GM12891 (cell line): ENCODE results near the gene DBET.
"Not testable (repeated sequence)": the region's sequence is repeated elsewhere in the genome, so short reads cannot be mapped to it uniquely, and the experiment has no call there.

Experiments
- DNase-seq: peaks from one replicate; pipeline ENCODE4 v3.0.0; 2011; ENCODE audit warnings: low spot score; ENCODE audit not compliant: insufficient read length
- FAIRE-seq: peaks from 2 replicates; lab custom pipeline; 2011; peaks lifted over from hg19 to GRCh38; lab: Jason Lieb, UNC
- PAX5 ChIP-seq: IDR thresholded peaks from 2 replicates; pipeline ENCODE4 v1.6.1; 2011; ENCODE audit warnings: low read length, moderate library complexity, mild to moderate bottlenecking; ENCODE audit not compliant: insufficient read depth, severe bottlenecking
- POLR2A ChIP-seq: IDR thresholded peaks from 2 replicates; pipeline ENCODE4 v1.6.1; 2011; ENCODE audit warnings: low read depth, low read length, control low read depth
- POLR2AphosphoS5 ChIP-seq: IDR thresholded peaks from 2 replicates; pipeline ENCODE4 v1.6.1; 2011; ENCODE audit warnings: low read depth, low read length, control low read depth
- POU2F2 ChIP-seq: IDR thresholded peaks from 2 replicates; pipeline ENCODE4 v1.6.1; 2011; ENCODE audit warnings: low read depth, mild to moderate bottlenecking, control low read depth, low read length, moderate library complexity
- SPI1 ChIP-seq: IDR thresholded peaks from 2 replicates; pipeline ENCODE4 v1.6.1; 2011; ENCODE audit warnings: low read depth, low read length, control low read depth
- TAF1 ChIP-seq: IDR thresholded peaks from 2 replicates; pipeline ENCODE4 v1.6.1; 2011; ENCODE audit warnings: low read depth, low read length, control low read depth

Gene DBET

DNA sequence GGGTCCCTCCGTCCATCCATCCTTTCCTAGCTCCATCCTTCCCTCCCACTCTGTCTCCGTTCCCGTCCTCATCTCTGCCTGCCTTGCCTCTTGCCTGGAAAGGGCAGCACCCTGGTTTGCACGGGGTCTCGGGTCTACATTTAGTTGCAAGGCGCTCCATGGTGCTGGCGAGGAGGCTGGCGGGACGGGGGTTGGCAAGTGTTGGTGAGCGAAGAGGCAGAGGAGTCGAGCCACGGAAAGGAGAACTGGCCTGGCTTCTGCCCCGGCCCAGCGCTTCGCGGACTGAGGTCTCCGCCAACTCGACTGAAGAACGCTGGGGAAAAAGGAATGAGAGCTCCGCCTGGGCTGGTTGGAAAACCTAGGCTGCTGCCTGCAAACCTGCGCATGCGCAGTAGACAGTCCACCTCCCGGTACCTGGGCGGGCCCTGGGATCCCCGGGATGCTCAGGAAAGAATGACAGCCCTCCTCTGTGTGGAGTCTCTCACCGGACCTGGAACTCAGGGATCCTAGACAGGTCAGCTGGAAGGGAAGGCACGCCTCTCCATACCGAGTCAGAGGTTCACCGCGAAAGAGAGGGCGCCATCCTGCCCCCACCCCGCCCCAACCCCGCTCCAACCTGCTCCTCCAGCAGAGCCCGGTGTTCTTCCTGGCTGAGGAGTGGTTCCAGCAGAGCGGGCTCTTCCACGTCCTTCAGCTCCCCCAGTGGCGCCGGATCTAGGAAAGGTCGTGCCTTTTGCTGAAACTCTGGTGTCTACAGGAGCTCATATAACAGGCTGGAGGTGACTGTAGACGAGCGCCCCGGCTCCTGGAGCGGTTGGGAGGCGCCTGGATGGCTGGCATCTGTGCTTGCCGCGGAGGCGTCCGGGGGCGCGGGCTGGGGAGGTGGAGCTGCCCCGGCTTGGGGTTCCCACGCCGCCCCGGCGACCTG, 43.2 kb upstream of the DBET start:
- DNase-seq (no peak), FAIRE-seq (no peak)
- TF ChIP-seq POLR2AphosphoS5: no peak
- TF ChIP-seq SPI1: no peak
- TF ChIP-seq PAX5: no peak
- TF ChIP-seq POU2F2: no peak
- TF ChIP-seq TAF1: no peak
- TF ChIP-seq POLR2A: no peak

DNA sequence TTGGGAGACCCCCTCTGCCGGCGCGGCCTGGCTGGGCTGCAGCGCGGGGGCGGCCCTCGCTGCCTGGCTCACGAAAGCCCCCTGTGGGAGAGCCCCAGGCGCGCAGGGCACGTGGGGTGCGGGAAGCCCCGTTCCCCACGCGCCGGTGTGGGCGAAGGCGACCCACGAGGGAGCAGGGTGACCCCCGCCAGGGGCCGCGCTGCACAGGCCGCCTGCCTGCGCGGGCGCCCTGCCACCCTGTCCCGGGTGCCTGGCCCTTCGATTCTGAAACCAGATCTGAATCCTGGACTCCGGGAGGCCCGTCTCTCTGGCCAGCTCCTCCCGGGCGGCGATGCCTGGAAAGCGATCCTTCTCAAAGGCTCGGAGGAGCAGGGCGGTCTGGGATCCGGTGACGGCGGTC, 42.3 kb upstream of the DBET start:
- FAIRE-seq, DNase-seq: not testable (repeated sequence)

- not testable (repeated sequence) for DNase-seq
- FAIRE-seq: peak; percentile 81
These were observed 41.6 kb upstream of the DBET start for GRCh38 chr4:190022614-190023281.

DNA sequence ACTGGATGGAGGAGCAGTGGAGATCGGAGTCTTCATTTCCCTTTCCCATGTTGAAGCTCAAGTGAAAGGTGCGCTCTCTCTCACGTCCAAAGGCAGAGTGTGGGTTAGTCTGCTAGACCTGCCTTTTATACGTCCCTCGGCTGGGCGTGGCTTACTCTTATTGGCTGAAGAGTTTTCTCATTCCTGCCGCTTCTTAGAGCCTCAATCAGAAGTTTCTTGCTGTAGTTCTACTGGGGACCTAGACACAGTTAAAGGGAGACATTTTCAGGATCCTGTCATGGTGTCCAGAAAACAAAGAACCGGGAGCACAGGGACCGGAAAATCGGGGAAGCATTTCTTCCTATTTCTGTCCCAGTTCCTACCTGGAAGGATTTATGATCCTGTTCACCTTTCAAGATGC, 37.1 kb upstream of the DBET start, which contains the start of gene FRG2:
TSS of gene FRG2 (minus strand) at position 101 of the 400 bp plus-strand sequence. CDS start at position 49, 52 bp downstream.
- FAIRE-seq, DNase-seq: not testable (repeated sequence)

- not testable (repeated sequence) for FAIRE-seq, DNase-seq
These were observed 33.0 kb upstream of the DBET start for GRCh38 chr4:190031264-190031663.

DNA sequence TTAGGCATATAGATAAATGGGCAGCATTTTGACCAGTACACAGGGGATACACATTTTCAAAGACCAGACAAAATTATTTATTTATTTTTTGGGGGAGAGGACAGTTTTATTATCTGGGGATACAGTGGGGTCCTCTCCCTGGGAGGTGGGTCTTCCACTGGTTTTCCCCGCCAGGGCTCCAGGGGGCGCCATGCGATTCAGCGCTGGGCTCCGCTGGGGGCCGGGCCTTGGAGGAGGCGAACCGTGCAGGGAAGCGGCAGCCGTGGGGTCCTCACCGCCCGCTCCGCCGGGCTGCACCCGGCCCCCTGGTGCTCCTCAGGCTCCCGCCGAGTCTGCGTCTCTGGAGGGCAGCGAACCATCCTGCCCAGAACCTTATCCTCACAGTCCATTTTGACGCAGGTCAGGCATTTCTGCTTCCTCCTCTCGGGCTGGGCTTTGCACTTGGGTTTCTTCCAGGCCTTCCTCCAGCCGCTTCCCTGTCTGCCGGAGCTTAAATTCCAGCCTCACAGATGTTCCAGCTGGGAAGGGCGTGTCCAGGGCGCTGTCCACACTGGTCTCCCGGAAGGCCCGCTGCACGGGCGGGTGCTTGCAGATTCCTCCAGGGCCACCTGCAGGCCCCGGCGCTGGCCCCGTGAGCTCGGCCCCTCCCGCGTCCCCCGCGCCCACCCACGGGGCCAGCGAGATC, 26.5 kb upstream of the DBET start:
- not testable (repeated sequence) for FAIRE-seq

GRCh38 chr4:190040873-190041272, 23.4 kb upstream of the DBET start:
- DNase-seq, FAIRE-seq: not testable (repeated sequence)

More for the DNA sequence above, 26.5 kb upstream of the DBET start:
- not testable (repeated sequence) for DNase-seq

DNA sequence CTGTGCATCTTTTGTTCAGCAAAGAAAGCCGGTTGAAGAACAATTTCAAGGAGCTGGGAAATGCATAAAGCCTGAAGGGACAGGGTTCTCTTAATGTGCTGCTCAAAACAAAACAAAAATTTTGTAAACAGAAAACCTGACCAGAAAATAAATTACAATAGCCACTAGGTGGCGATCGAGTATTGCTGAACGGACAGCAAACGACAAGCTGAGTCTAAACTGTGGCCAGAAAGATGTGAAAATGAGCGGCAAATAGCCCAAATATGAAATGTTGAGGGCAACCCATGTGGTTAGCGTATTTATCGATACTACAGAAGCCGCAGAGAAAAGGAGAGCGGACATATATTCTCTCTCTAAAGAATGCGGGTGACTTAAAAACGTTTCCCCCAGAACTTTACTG, 16.7 kb upstream of the DBET start:
- not testable (repeated sequence) for DNase-seq, FAIRE-seq

DNA sequence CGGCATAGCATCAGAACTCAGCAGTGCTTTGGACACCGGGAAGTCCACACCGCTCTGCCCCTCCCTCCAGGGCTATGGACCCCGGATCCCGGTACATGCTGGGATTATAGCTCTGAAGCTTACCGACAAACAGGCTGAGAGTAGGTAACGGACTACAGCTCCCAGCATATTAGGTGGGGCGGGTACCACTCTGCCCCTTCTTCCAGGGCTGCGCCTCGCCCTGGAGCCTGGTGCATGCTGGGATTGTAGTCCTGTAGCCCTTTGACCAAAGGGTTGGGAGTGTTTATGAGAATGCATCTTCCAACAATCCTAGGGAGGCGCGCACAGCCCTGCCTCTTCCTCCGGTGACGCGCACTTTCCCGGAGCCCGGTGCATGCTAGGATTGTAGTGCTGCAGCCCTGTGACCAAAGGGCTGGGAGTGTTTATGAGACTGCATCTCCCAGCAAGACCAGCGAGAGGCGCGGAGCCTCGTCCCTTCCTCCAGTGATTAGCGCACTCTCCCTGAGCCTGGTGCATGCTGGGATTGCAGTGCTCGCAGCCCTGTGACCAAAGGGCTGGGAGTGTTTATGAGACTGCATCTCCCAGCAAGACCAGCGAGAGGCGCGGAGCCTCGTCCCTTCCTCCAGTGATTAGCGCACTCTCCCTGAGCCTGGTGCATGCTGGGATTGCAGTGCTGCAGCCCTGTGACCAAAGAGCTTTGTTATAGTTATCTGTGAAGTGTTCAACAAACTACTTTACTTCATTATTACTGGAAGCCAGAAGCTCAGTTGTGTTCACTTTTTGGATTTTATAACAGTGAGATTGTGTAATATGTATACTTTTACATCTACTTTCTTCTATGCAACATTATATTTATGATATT, 14.7 kb upstream of the DBET start:
- not testable (repeated sequence) for DNase-seq, FAIRE-seq

GRCh38 chr4:190058997-190059396, 5.3 kb upstream of the DBET start:
- DNase-seq, FAIRE-seq: not testable (repeated sequence)

DNA sequence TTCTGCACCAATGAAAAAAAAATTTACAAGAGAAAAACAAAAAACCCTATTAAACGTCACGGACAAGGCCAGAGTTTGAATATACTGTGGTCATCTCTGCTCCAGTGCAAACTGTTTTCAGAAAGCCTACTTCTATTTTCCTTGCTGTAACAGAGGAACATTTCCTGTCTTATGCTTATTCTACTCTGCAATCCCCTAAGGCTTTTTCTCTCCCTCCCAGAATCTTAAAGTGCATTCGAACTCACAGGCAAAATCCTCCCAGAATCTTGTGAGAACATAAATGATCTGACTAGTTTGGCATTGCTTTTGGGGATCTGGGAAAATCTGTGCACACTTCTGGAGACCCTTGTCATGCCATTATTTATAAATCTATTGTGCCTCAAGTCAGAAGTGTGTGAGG, 503 bp downstream of the DBET start:
- DNase-seq, FAIRE-seq: not testable (repeated sequence)

- DNase-seq, FAIRE-seq: not testable (repeated sequence)
These were observed 4.0 kb downstream of the DBET start for GRCh38 chr4:190068351-190068750.

GRCh38 chr4:190093052-190093451, 28.8 kb downstream of the DBET start:
- not testable (repeated sequence) for DNase-seq, FAIRE-seq

- not testable (repeated sequence) for DNase-seq, FAIRE-seq
These were observed 29.7 kb downstream of the DBET start for GRCh38 chr4:190094031-190094430.

DNA sequence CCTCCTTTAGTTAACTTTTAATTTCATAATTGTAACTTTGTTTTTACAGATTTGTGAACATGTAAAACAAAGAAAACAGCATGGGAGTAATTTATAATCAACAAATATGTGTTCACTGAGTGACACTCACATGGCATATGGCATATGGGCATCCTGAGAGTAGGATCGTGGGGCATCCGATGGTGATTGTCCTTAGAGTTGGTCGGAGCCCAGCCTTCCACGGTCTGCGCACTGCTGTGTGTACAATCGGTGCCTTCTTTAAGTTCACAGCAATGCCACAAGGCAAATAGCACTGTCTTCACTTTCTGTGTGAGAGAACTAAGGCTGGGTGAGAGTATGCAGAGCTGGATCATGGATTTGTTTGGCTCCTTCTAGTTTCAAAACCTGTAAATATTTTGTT, 31.0 kb downstream of the DBET start:
- not testable (repeated sequence) for DNase-seq, FAIRE-seq

DNA sequence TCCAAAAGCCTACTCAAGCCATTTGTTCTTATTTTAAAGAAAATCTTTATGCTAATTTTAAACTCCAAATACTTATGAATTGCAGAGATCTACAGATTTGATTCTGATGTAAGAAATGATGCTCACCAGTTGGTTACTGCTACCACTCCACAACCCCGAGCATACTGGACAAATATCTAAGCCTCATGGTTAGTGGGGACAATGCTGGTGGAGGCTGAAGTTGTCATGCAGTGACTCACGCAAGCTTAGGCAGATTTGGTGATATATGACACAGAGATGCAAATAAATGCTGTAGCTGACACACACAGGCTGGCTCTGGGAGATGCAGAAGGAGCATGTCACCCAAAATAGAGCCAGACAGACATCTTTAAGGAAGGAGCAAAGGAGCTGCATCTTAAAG, 35.3 kb downstream of the DBET start:
- not testable (repeated sequence) for FAIRE-seq, DNase-seq

DNA sequence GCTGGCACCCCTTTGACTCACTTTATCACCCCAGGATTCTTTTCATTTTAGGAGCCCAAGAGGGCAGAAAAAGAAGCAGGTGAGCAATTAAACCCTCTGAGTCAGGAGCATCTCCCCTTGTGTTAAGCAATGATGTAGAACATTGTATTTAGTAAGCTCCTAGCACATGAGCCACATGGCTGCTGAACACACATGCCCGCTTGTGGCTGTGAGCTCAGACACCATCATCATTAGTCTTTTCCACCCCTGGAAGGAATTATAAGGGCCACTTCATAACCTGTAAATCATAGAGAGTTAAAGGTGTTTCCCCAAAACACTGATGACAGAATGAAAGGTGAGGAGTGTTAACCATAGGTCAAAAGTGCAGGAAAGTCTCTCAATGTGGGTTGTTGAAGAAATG, 37.2 kb downstream of the DBET start:
- not testable (repeated sequence) for DNase-seq, FAIRE-seq
